GM18907 (cell line): ENCODE measurements around the gene GPR55.
A peak's percentile ranks its signal among the peaks of the same experiment; 100 is the strongest.
"Not testable (repeated sequence)": the region's sequence is repeated elsewhere in the genome, so short reads cannot be mapped to it uniquely, and the experiment has no call there.

Experiments
- ATAC-seq: cut with Tn5 transposase; IDR thresholded peaks from one replicate; pipeline ENCODE4 v1.9.1; 2021; ENCODE audit warnings: mild to moderate bottlenecking, moderate library complexity; ENCODE audit not compliant: unreplicated experiment

The GPR55 gene

DNA sequence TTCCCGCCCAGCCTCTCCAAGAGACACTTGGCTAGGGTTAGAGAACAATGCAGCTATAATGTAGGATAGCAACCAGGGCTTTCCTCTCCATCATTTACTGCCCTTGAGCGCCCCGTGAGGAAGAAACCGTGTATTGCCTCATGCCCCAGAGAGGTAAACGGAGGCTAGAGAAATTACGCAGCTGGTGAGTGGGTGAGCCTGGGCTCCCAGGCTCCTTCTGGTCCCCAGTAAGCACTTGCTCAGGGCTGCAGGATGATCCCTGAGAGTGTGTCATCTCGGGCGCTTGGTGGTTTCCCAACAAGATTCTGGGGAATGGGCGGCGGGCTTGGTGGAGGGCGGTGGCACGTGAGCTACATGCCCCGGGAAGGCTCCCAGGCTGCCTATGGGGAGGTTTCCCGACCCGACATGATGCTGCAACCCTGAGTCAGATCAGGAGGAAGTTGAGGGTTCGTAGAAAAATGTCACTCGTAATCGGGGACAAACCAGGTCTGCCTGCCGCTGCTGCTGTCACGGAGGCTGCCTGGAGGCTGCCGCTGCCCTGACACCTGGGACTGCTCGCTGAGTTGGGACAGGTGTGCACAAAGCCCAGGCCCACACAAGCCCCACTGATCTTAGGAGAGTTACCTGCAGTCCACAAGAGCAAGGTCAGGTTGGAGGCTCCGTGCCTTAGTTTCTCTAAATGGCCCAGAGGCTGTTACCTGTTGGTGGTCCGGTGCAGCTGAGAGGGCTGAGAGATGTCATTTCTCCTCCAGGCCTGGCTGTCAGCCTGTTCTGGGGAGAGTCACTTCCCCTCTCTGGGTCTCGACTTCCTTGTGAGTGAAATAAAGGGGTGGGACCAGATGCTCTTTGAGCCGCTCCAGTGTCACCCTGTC, at the start of gene GPR55:
TSS of gene GPR55 (minus strand) at position 773 of the 872 bp plus-strand sequence. CDS start 14,280 bp downstream, outside the sequence.
- ATAC-seq, result peak; percentile 38

GRCh38 chr2:230974096-230974913, 49.3 kb upstream of the GPR55 start:
- ATAC-seq, result peak; percentile 89

- no peak for ATAC-seq
Observed at GRCh38 chr2:230972046-230972445, 47.0 kb upstream of the GPR55 start.

DNA sequence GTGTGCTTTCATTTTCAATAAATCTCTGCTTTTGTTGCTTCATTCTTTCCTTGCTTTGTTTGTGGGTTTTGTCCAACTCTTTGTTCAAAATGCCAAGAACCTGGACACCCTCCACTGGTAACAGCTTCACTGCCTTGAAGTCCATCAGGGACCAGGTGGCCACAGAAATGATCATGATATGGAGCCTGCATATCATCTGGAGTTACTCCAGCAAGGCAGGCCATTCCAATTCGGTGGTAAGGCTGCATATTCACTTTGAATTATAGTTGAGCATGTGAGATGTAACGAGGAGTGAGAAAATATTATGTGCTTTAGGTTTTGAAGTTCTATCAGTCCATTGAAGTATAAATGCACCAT, 44.6 kb upstream of the GPR55 start:
- ATAC-seq, result no peak

GRCh38 chr2:230968921-230969658, 44.0 kb upstream of the GPR55 start:
- ATAC-seq, result no peak

GRCh38 chr2:230968314-230968713, 43.3 kb upstream of the GPR55 start:
- not testable (repeated sequence) for ATAC-seq

DNA sequence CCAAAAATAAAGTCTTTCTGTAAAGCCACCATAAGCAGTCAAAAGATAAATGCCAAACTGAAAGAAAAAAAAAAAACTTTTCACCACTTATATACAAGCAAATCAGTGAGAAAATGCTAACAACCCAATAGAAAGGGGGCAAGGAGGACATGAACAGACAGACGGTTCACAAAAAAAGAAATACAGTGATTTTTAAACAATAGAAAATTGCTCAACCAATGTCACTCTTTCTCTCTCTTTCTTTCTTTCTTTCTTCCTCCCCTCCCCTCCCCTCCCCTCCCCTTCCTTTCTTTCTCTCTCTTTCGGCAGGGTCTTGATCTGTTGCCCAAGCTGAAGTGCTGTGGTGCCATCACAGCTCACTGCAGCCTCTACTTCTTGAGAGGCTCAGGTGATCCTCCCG, 42.1 kb upstream of the GPR55 start:
- ATAC-seq, result no peak

GRCh38 chr2:230964136-230964730, 39.2 kb upstream of the GPR55 start:
- ATAC-seq, result no peak

GRCh38 chr2:230961091-230961491, 36.0 kb upstream of the GPR55 start:
- no peak for ATAC-seq

- ATAC-seq, result no peak
Observed at GRCh38 chr2:230960026-230960425, 35.0 kb upstream of the GPR55 start.

DNA sequence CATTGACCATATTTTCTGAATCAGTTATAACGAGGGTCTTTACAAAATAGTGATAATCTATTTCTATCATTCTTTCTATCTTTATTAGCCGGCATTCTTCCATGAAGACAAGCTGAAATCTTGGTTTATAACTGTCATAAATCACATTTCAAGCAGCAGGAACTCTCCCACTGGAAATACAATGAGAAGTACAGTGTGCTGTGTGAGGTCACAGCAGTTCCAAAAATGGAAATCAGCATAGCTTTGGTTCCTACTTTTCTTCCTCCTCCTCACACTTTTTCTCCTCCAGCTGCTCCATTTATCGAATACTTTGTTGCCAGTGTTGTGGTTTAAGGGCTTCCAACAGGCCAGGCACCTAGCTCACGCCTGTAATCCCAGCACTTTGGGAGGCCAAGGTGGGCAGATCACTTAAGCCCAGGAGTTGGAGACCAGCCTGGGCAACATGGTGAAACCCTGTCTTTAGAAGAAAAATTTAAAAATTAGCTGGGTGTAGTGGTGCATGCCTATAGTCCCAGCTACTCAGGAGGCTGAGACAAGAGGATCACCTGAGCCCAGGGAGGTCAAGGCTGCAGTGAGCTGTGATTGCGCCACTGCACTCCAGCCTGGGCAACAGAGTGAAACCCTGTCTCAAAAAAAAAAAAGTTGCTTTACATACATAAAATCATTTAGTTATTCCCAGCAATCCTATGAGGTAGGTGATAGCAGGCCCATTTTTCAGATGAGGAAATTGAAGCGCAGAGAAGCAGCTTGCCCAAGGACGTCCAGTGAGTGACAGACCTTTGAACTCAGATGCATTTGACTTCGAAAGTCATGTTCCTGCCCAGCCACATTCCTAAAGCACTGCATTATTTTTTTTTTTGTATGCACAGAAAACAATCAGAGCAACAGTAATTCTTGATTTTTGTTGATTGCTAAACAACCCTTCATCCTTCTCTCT, 34.0 kb upstream of the GPR55 start:
- no peak for ATAC-seq

DNA sequence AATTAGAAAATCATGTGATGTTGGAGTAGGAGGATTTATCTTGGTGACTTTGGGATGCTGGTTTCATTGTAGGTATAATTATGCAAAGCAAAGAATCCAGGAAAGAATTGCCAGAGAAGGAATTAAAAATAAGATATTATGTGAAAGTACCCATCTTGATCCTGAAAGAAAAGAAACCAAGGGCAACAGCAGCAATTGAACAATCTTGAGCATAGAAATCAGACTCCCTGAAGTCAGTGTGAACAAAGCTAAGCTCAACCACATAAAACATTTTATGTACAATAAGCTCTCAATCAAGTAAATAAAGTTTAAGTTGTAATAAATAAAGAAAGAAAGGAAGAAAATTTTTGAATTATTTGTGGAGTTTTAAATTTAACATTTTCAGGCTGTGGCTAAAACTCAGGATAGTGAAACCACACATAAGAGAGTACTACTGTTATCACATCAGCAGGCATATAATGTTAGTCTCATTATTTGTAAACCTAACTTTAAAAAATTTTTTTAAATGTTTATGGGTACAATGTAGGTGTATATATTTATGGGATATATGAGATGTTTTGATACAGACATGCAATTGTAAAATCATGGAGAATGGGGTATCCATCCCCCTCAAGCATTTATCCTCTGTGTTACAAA, 32.8 kb upstream of the GPR55 start:
- ATAC-seq, result no peak

DNA sequence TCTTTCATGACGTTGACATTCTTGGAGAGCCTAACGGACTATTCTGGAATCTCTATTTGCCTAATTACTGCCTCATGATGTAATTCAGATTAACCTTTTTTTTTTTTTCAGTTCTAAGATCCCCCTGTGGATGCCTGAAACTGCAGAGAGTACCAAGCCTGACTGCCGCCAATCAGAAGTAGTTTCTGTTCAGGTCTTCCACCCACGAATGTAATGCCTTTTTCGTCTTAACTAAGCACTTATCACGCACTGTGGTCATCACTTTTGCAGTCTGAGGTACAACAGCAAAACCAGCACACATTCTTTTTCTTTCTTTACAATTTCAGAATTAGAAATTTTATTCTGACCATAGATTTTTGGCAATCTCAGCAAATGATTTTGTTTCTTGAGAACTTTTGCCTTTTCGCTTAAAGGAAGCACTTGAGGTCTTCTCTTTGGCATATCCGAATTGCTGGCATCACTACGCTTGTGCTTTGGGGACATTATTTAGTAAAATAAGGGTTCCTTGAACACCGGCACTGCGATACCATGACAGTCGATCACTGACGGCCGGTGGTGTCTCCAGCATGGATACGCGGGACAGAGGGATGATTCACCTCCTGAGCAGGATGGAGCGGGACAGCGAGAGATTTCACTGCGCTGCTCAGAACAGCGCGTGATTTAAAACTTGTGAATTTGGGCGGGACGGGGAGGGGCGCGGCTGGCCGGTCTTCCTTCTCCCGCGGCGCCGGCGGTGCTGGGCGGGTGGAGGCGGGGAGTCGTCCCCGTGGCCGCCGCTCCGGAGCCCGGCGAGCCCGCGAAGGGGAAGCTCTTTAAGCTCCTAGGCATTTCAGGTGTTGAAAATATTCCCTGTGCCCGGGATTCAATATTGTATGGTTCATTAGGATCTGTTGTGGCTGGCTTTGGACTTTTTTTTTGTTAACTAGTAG, 32.0 kb upstream of the GPR55 start:
- ATAC-seq, result peak; percentile 70

- ATAC-seq, result no peak
Observed at GRCh38 chr2:230955163-230955737, 30.2 kb upstream of the GPR55 start.

GRCh38 chr2:230954746-230955145, 29.7 kb upstream of the GPR55 start:
- no peak for ATAC-seq

DNA sequence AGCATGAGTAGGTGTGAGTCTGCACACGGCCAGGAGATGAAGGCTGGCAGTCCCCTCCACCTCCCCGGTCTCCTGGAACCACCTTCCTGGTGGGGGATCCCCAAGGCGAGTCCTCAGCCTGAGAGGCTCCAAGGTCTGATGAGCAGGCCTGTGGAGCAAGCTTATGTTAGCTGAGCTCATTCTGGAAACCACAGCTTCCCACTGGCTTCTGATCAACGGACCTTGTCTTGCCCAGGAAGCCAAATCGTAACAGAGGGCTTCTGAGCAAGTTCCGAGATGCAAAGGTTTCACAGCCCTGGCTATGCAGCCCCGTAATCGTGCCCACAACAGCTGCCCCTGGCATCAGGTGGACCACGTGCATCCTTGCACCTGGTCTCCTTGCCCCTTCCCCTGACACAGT, 28.8 kb upstream of the GPR55 start:
- ATAC-seq, result peak; percentile 41

GRCh38 chr2:230952226-230952956, 27.3 kb upstream of the GPR55 start:
- no peak for ATAC-seq
